NOMO-1 treated with DMSO at 0.1 percent for 48 hours (cell line): ENCODE measurements around the gene C2CD3.

Experiments used
- DNase-seq: peaks from one replicate; lab custom pipeline; 2025; ENCODE audit not compliant: unreplicated experiment; lab: John Stamatoyannopoulos, UW

Gene C2CD3

GRCh38 chr11:73965076-73965763, 205.6 kb downstream of the C2CD3 start:
- no peak for DNase-seq

- no peak for DNase-seq
Observed at GRCh38 chr11:73963861-73964260, 206.9 kb downstream of the C2CD3 start.
